Ovary (tissue), 9 donors: Measurements from ENCODE around the gene ANXA6. TPM values are rescaled to one million over a fixed set of nuclear protein-coding genes. Genes with fewer than 3 reads are reported as not detected.

ENCODE experiments used
- DNase-seq, 5 donors: peaks; one replicate each; pipeline ENCODE4 v3.0.0-alpha.2; 2019 to 2020
- H3K27ac ChIP-seq, 2 donors: fragments of 200-600 bp; one replicate each; pipeline versions ENCODE4 v1.5.1 to v1.8.0; 2019 to 2022
- H3K27me3 ChIP-seq: fragments of 200-600 bp; one replicate; pipeline ENCODE4 v1.8.0; 2022
- H3K36me3 ChIP-seq: fragments of 200-600 bp; sonication (generic); one replicate; pipeline ENCODE4 v1.5.1; 2019
- H3K4me1 ChIP-seq: one replicate; pipeline ENCODE4 v1.8.1; 2013; ENCODE audit warnings: mild to moderate bottlenecking, moderate library complexity; ENCODE audit not compliant: insufficient read depth
- H3K4me3 ChIP-seq: fragments of 200-600 bp; sonication (generic); one replicate; pipeline ENCODE4 v1.5.1; 2017
- H3K9me3 ChIP-seq, 2 donors: fragments of 200-600 bp in 1 of 2; sonication (generic) in 1 of 2; one replicate each; pipeline versions ENCODE4 v1.5.1 to v1.8.1; 2013 to 2019; ENCODE audit warnings: mild to moderate bottlenecking in 1 of 2, moderate library complexity in 1 of 2
- CTCF ChIP-seq, 3 donors: fragments of 450-650 bp in 2 of 3; fragments of 200-600 bp in 1 of 3; IDR thresholded peaks; one replicate each; pipeline versions ENCODE4 v1.5.1 to v1.8.0; 2016 to 2022; ENCODE audit warnings: antibody characterized with exemption in 3 of 3, mild to moderate bottlenecking in 1 of 3
- EP300 ChIP-seq: sonication (generic); formaldehyde crosslinking; IDR thresholded peaks from one replicate; pipeline ENCODE4 v1.6.1; 2017; ENCODE audit warnings: antibody characterized with exemption
- POLR2A ChIP-seq: fragments of 450-650 bp; IDR thresholded peaks from one replicate; pipeline ENCODE4 v1.6.1; 2017; ENCODE audit warnings: antibody characterized with exemption, mild to moderate bottlenecking, moderate library complexity
- WGBS, 3 donors: extraction: QIAGEN DNeasy Blood & Tissue Kit in 1 of 3; methylation state at CpG; one replicate each; pipeline versions ENCODE4 v1.1.5 to v1.1.7; 2013 to 2017; 5-methylcytosine and 5-hydroxymethylcytosine counted together
- intact Hi-C, 4 donors: fragments of 100-400 bp; cut with DNase I; formaldehyde crosslinking; loops; one replicate each; pipeline versions ENCODE4 v1.11.0 to v1.15.1; 2022 to 2023
- polyA plus RNA-seq, 2 donors: library from polyadenylated mRNA; stranded (reverse); fragments of 200-250 nt in 1 of 2; fragments of 350-450 nt in 1 of 2; fragmentation: Illumina TruSeq in 1 of 2; extraction: RNeasy Lipid Tissue Mini Kit (QIAGEN cat#74804) in 1 of 2; gene quantifications; one replicate each; pipeline ENCODE4 v1.2.3, GENCODE V29; 2013 to 2014
- total RNA-seq, 7 donors: library from RNA; depleted of rRNA in 2 of 7; stranded (reverse); fragments of >200 nt in 2 of 7; fragmentation: NEBNext Ultra II Directional in 3 of 7; extraction: Animal tissue kit (Norgen Biotek cat#: 25700) in 3 of 7; gene quantifications; one replicate each; pipeline versions ENCODE4 v1.1.0 to v1.2.4, GENCODE V29; 2016 to 2023
- donor health status: DM: no; HTN: no; CAD: no; lungs with moderate emphysema.
- donor health status: DM: no; HTN: no; CAD: no.
- donor health status: Bipolar disorder and iron deficiency.
- donor health status: DM: yes; HTN: yes; CAD: no.
- donor health status: DM: no; HTN: no; CAD: no.
- donor health status: DM: yes; HTN: yes; CAD: no.

ANXA6 gene
- total and polyA plus RNA-seq, 9 donors: 117 to 541 (median 225) TPM

DNA sequence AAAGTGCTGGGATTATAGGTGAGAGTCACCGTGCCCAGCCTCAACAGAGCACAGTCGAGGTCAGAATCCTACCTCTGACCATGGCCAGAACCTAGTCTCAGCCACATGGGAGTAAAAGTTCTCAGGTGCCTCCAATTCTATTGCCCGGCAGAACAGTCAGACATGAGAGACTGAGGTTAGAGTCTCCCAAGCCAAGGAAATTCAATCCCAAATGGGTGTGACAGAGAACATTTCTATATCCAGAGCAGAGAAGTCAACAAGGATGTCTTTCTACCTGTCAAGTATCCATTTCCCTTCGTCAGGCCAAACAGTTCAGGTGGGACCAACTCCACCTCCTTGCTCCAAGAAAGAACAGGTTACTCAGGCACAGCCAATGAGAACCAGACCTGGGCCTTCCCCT, 10.5 kb downstream of the ANXA6 start:
- Histone ChIP-seq H3K27ac (no peak overlapping the region), H3K4me1 (peaks cover 29% of the 10 kb centered on the region), H3K9me3 (no peaks in the 10 kb centered on the region), H3K4me3 (no peak overlapping the region), H3K36me3 (no peaks in the 10 kb centered on the region), H3K27me3 (no peaks in the 10 kb centered on the region)
- intact Hi-C loops: no loop called here
- TF ChIP-seq POLR2A (no peak), EP300 (no peak), CTCF (IDR thresholded peaks at IDR 0.05) (no peak)
- WGBS, 3 donors: 88 to 97% (median 94%) methylated on average over 4 of the region's 4 CpGs
- DNase-seq: no peak

- H3K9me3 ChIP-seq: no peaks in the 10 kb centered on the region
- no peak for DNase-seq
- H3K36me3 ChIP-seq: no peaks in the 10 kb centered on the region
- H3K27ac ChIP-seq: no peak overlapping the region
- H3K4me3 ChIP-seq: no peak overlapping the region
- peaks cover 27% of the 10 kb centered on the region for H3K4me1 ChIP-seq
- TF ChIP-seq EP300: no peak
- no peaks in the 10 kb centered on the region for H3K27me3 ChIP-seq
- intact Hi-C loops: no loop called here
Measured at GRCh38 chr5:151146061-151146460, 11.5 kb downstream of the ANXA6 start.

DNA sequence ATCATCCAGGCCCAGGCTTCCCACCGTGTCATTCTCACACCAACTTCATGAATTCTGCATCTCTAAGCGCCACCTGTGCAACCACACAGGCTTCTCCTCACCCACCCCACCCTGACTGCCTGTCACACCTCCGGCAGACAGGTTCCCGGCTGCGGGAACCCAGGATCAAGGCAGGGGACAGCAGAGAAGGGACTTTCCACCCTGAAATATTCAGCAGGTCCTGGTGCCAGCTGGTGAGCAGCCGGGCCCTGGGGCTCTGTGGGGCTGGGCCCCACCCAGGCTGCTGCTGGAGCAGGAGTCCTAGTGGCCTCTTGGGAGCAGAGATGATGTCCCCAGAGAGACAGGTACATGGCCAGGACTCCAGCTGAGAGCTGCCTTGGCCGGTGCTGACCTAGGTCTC, 12.7 kb downstream of the ANXA6 start:
- peaks cover 17% of the 10 kb centered on the region for H3K4me1 ChIP-seq
- no peaks in the 10 kb centered on the region for H3K9me3 ChIP-seq
- H3K4me3 ChIP-seq: no peak overlapping the region
- WGBS, 3 donors: 72 to 87% (median 76%) methylated on average over 7 of the region's 7 CpGs
- no peaks in the 10 kb centered on the region for H3K36me3 ChIP-seq
- TF ChIP-seq POLR2A (no peak), EP300 (no peak), CTCF (IDR thresholded peaks at IDR 0.05) (no peak)
- intact Hi-C loops: no loop called here
- no peaks in the 10 kb centered on the region for H3K27me3 ChIP-seq
- no peak for DNase-seq
- no peak overlapping the region for H3K27ac ChIP-seq

DNA sequence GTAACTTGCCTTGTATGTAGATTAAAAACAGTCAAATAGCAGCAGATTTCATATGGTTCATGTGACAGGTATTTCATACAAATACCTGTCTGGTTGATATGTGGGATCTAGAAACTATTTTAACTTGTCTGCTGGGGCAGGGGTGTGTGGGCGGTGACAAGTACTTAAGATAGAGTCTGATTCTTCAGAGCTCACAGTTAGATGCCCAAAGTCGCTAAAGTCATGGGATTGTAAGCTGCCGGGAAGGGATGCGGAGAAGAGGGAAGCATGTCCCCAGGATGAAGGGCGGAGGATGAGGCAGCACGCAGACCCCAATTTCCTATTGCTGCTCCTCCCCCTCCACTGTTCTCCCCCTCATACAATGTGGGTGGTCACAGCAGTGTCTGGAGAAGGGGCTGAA, 13.3 kb downstream of the ANXA6 start:
- intact Hi-C loops: no loop called here

DNA sequence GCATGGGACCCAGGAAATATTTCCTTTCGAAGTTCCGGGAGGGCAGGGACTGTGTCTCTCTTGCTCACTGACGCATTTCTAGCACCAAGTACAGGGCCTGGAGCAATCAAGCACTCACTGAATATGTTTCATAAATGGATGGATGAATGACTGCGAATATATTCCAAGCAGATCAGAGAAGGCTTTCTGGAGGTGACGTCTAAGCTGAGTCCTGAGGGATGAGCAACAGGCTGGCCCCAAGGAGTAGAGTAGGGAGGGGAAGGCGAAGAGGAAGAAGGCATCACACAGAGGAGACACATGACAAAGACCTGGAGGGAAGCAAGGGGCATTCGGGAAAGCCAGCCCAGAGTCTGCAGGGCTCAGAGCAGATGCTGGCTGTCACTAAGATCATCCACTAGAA, 13.9 kb downstream of the ANXA6 start:
- WGBS, 3 donors: 69 to 83% (median 79%) methylated on average over 7 of the region's 7 CpGs
- Histone ChIP-seq H3K27me3 (no peaks in the 10 kb centered on the region), H3K4me1 (peaks cover 13% of the 10 kb centered on the region), H3K27ac (no peak overlapping the region), H3K4me3 (no peak overlapping the region), H3K9me3 (no peaks in the 10 kb centered on the region), H3K36me3 (no peaks in the 10 kb centered on the region)
- intact Hi-C loops: no loop called here
- no peak for DNase-seq
- no peak for TF ChIP-seq POLR2A
- no peak for TF ChIP-seq EP300
- no peak for TF ChIP-seq CTCF (IDR thresholded peaks at IDR 0.05)

More for the DNA sequence above, 13.3 kb downstream of the ANXA6 start:
- H3K27ac ChIP-seq: no peak overlapping the region
- no peaks in the 10 kb centered on the region for H3K36me3 ChIP-seq
- no peaks in the 10 kb centered on the region for H3K9me3 ChIP-seq
- H3K4me3 ChIP-seq: no peak overlapping the region
- TF ChIP-seq POLR2A: no peak
- no peak for TF ChIP-seq EP300
- no peak for TF ChIP-seq CTCF (IDR thresholded peaks at IDR 0.05)
- no peak for DNase-seq
- no peaks in the 10 kb centered on the region for H3K27me3 ChIP-seq
- H3K4me1 ChIP-seq: peaks cover 13% of the 10 kb centered on the region
- WGBS, 3 donors: 53 to 73% (median 68%) methylated on average over 6 of the region's 6 CpGs
